ENCODE measurements around the gene MMP12. TPM values are rescaled to one million over a fixed set of nuclear protein-coding genes. Genes with fewer than 3 reads are reported as not detected.
"Not testable (repeated sequence)": the region's sequence is repeated elsewhere in the genome, so short reads cannot be mapped to it uniquely, and the experiment has no call there.

MMP12 gene
- total RNA-seq, 6 experiments from 2014 or later: 0.20 to 1.2 (median 0.31) TPM

- DNase-seq: peak; percentile 2
- Mint-ChIP-seq H3K4me3 (no peak overlapping the region), H3K27me3 (ENCODE audit: insufficient read depth) (no peaks in the 10 kb centered on the region; the same call in 1 of the 2 replicates), H3K36me3 (ENCODE audit: low read depth) (no peaks in the 10 kb centered on the region), H3K9me3 (no peaks in the 10 kb centered on the region), H3K27ac (no peak overlapping the region), H3K4me1 (ENCODE audit: low read depth) (peaks cover 20% of the 10 kb centered on the region)
- TF ChIP-seq CTCF (IDR thresholded peaks at IDR 0.05): no peak
Observed at GRCh38 chr11:102912482-102912830, 37.7 kb upstream of the MMP12 start.

- peaks cover 20% of the 10 kb centered on the region for H3K4me1 Mint-ChIP-seq (ENCODE audit: low read depth)
- no peak overlapping the region for H3K27ac Mint-ChIP-seq
- no peak overlapping the region for H3K4me3 Mint-ChIP-seq
- TF ChIP-seq CTCF (IDR thresholded peaks at IDR 0.05): no peak
- no peaks in the 10 kb centered on the region for H3K36me3 Mint-ChIP-seq (ENCODE audit: low read depth)
- H3K9me3 Mint-ChIP-seq: no peaks in the 10 kb centered on the region
- no peaks in the 10 kb centered on the region; the same call in 1 of the 2 replicates for H3K27me3 Mint-ChIP-seq (ENCODE audit: insufficient read depth)
- peak; percentile 4 for DNase-seq
Observed at GRCh38 chr11:102911758-102912481, 37.1 kb upstream of the MMP12 start.

GRCh38 chr11:102905848-102906247, 31.1 kb upstream of the MMP12 start:
- not testable (repeated sequence) for H3K9me3 Mint-ChIP-seq; H3K27me3 Mint-ChIP-seq (ENCODE audit: insufficient read depth); DNase-seq; H3K27ac Mint-ChIP-seq; H3K4me1 Mint-ChIP-seq (ENCODE audit: low read depth); H3K36me3 Mint-ChIP-seq (ENCODE audit: low read depth); H3K4me3 Mint-ChIP-seq

- H3K4me1 Mint-ChIP-seq (ENCODE audit: low read depth); H3K27me3 Mint-ChIP-seq (ENCODE audit: insufficient read depth); H3K4me3 Mint-ChIP-seq; H3K36me3 Mint-ChIP-seq (ENCODE audit: low read depth); H3K9me3 Mint-ChIP-seq; DNase-seq; H3K27ac Mint-ChIP-seq: not testable (repeated sequence)
Observed at GRCh38 chr11:102903895-102904294, 29.1 kb upstream of the MMP12 start.

- no peak overlapping the region for H3K27ac Mint-ChIP-seq
- TF ChIP-seq CTCF (IDR thresholded peaks at IDR 0.05): no peak
- no peak for DNase-seq
- no peaks in the 10 kb centered on the region for H3K36me3 Mint-ChIP-seq (ENCODE audit: low read depth)
- H3K4me1 Mint-ChIP-seq (ENCODE audit: low read depth): no peaks in the 10 kb centered on the region
- H3K9me3 Mint-ChIP-seq: no peaks in the 10 kb centered on the region; the same call in 1 of the 2 replicates
- H3K4me3 Mint-ChIP-seq: no peak overlapping the region
- H3K27me3 Mint-ChIP-seq (ENCODE audit: insufficient read depth): peaks cover 6% of the 10 kb centered on the region; the same call in 1 of the 2 replicates
Observed at GRCh38 chr11:102900346-102900745, 25.6 kb upstream of the MMP12 start.

GRCh38 chr11:102891736-102892135, 17.0 kb upstream of the MMP12 start:
- Mint-ChIP-seq H3K4me3 (no peak overlapping the region), H3K27ac (no peak overlapping the region), H3K9me3 (no peaks in the 10 kb centered on the region; the same call in 1 of the 2 replicates), H3K36me3 (ENCODE audit: low read depth) (peaks cover 5% of the 10 kb centered on the region; the same call in 1 of the 2 replicates), H3K27me3 (ENCODE audit: insufficient read depth) (no peaks in the 10 kb centered on the region; the same call in 1 of the 2 replicates), H3K4me1 (ENCODE audit: low read depth) (peaks cover 7% of the 10 kb centered on the region)
- TF ChIP-seq CTCF (IDR thresholded peaks at IDR 0.05): peak; percentile 12; the same call in 1 of the 2 replicates
- peak; percentile 5 for DNase-seq

All from HFFc6 (cell line).